HCT116 (cell line): ENCODE results near the gene HSPB1. TPM values are rescaled to one million over a fixed set of nuclear protein-coding genes. Genes with fewer than 3 reads are reported as not detected.

Experiments used
- ATAC-seq: fragments of 200-7000 bp; cut with Tn5 transposase; 2 replicates; pipeline ENCODE4 v1.9.1; 2020; ENCODE audit warnings: mild to moderate bottlenecking, moderate library complexity
- BruUV-seq: library from RNA; stranded (reverse); fragments of 400-500 nt; replicated peaks from 2 replicates; lab custom pipeline; 2021; lab: Mats Ljungman, UMichigan
- CTCF ChIA-PET: fragments of 300-600 bp; sonication (Branson Sonifier 250); formaldehyde crosslinking; loops from one replicate; lab custom pipeline; 2021; ENCODE audit warnings: antibody characterized with exemption; lab: Charles Lee
- POLR2A ChIA-PET: fragments of 300-600, 350-600 bp; sonication (Branson Sonifier 250); formaldehyde crosslinking; loops from one replicate; lab custom pipeline; 2021; ENCODE audit warnings: antibody characterized with exemption; lab: Charles Lee
- RAD21 ChIA-PET, 2 experiments: fragments of 300-600 bp; sonication (Branson Sonifier 250); formaldehyde crosslinking; loops; one replicate each; lab custom pipeline; 2023; ENCODE audit warnings: low total read pairs in 2 of 2; ENCODE audit not compliant: uncharacterized antibody in 2 of 2, unreplicated experiment in 2 of 2, low non-redundant PET in 1 of 2; lab: Charles Lee
- DNase-seq: peaks from one replicate; pipeline ENCODE4 v3.0.0-alpha.2; 2010; ENCODE audit warnings: low read depth, low spot score
- H2AFZ ChIP-seq: fragments of 200-600 bp; shearing (Covaris generic), sonication (generic); 2 replicates; pipeline ENCODE4 v1.6.1; 2017; ENCODE audit warnings: low read depth, mixed run types, mixed read lengths, antibody characterized with exemption, low read length; ENCODE audit not compliant: poor library complexity, severe bottlenecking
- H3K27ac ChIP-seq: 2 replicates; pipeline ENCODE4 v1.5.1; 2012; ENCODE audit warnings: low read depth, low read length
- H3K27me3 ChIP-seq: fragments of 200-600 bp; sonication (generic); 2 replicates; pipeline ENCODE4 v1.6.1; 2016; ENCODE audit warnings: mixed run types, low read length, mixed read lengths; ENCODE audit not compliant: insufficient read depth
- H3K36me3 ChIP-seq, 2 experiments: fragments of 200-500 bp in 1 of 2; fragments of 200-600 bp in 1 of 2; sonication (Bioruptor generic) in 1 of 2; sonication (generic) in 1 of 2; 2 replicates each; pipeline versions ENCODE4 v1.5.1 to v1.6.1; 2014 to 2016; ENCODE audit warnings: low read length in 2 of 2, inconsistent platforms in 1 of 2, mixed read lengths in 1 of 2, mixed run types in 1 of 2; ENCODE audit not compliant: insufficient read depth in 2 of 2, control insufficient read depth in 1 of 2
- H3K4me1 ChIP-seq, 2 experiments: fragments of 200-600 bp in 1 of 2; sonication (generic) in 1 of 2; 2 replicates each; pipeline versions ENCODE4 v1.5.1 to v1.6.1; 2012 to 2017; ENCODE audit warnings: low read length in 2 of 2, inconsistent platforms in 1 of 2, mild to moderate bottlenecking in 1 of 2, mixed read lengths in 1 of 2, mixed run types in 1 of 2, moderate library complexity in 1 of 2; ENCODE audit not compliant: insufficient read depth in 2 of 2, control insufficient read depth in 1 of 2
- H3K4me2 ChIP-seq: fragments of 200-600 bp; sonication (generic); 2 replicates; pipeline ENCODE4 v1.6.1; 2017; ENCODE audit warnings: mixed run types, low read length, mixed read lengths
- H3K4me3 ChIP-seq, 2 experiments: fragments of 200-600 bp in 1 of 2; sonication (generic) in 1 of 2; replicated peaks in 1 of 2; 2 replicates each; pipeline ENCODE4 v1.5.1; 2011 to 2016; ENCODE audit warnings: low read length in 2 of 2, control low read depth in 1 of 2, low read depth in 1 of 2, mild to moderate bottlenecking in 1 of 2, mixed read lengths in 1 of 2, mixed run types in 1 of 2
- H3K79me2 ChIP-seq: fragments of 200-600 bp; sonication (generic); 2 replicates; pipeline ENCODE4 v1.6.1; 2017; ENCODE audit warnings: mild to moderate bottlenecking, mixed run types, low read length, moderate library complexity, mixed read lengths; ENCODE audit not compliant: insufficient read depth
- H3K9ac ChIP-seq: fragments of 200-600 bp; sonication (generic); 2 replicates; pipeline ENCODE4 v1.6.1; 2016; ENCODE audit warnings: low read length, mixed read lengths
- H3K9me2 ChIP-seq: fragments of 200-600 bp; sonication (generic), shearing (Covaris generic); 2 replicates; pipeline ENCODE4 v1.6.1; 2017; ENCODE audit warnings: mixed run types, mild to moderate bottlenecking, moderate library complexity; ENCODE audit not compliant: insufficient read depth
- H3K9me3 ChIP-seq, 2 experiments: fragments of 200-500 bp in 1 of 2; fragments of 200-600 bp in 1 of 2; sonication (Bioruptor generic) in 1 of 2; sonication (generic) in 1 of 2; 2 replicates each; pipeline ENCODE4 v1.6.1; 2014 to 2017; ENCODE audit warnings: low read length in 2 of 2, mixed read lengths in 2 of 2, inconsistent platforms in 1 of 2, low read depth in 1 of 2, mild to moderate bottlenecking in 1 of 2, mixed run types in 1 of 2, moderate library complexity in 1 of 2; ENCODE audit not compliant: control insufficient read depth in 1 of 2, insufficient read depth in 1 of 2
- H4K20me1 ChIP-seq: fragments of 200-600 bp; sonication (generic), shearing (Covaris generic); 2 replicates; pipeline ENCODE4 v1.6.1; 2017; ENCODE audit warnings: mixed run types, mild to moderate bottlenecking, moderate library complexity; ENCODE audit not compliant: insufficient read depth
- ATF3 ChIP-seq: IDR thresholded peaks from 2 replicates; pipeline ENCODE4 v1.6.1; 2012
- CEBPB ChIP-seq: IDR thresholded peaks from 2 replicates; pipeline ENCODE4 v1.6.1; 2012; ENCODE audit warnings: low read depth
- EGR1 ChIP-seq: IDR thresholded peaks from 2 replicates; pipeline ENCODE4 v1.6.1; 2012; ENCODE audit warnings: low read depth
- ELF1 ChIP-seq: IDR thresholded peaks from 2 replicates; pipeline ENCODE4 v1.6.1; 2012; ENCODE audit warnings: low read depth, borderline replicate concordance
- EZH2 ChIP-seq: fragments of 200-600 bp; sonication (generic); IDR thresholded peaks from 2 replicates; pipeline ENCODE4 v1.6.1; 2017; ENCODE audit warnings: antibody characterized with exemption, mixed run types
- EZH2phosphoT487 ChIP-seq: fragments of 200-600 bp; IDR thresholded peaks from 2 replicates; pipeline ENCODE4 v1.6.1; 2018; ENCODE audit warnings: antibody characterized with exemption, borderline replicate concordance
- JUND ChIP-seq: IDR thresholded peaks from 2 replicates; pipeline ENCODE4 v1.6.1; 2012
- POLR2A ChIP-seq: IDR thresholded peaks from 2 replicates; pipeline ENCODE4 v1.7.0; 2011; ENCODE audit warnings: borderline replicate concordance; ENCODE audit not compliant: insufficient read depth, insufficient read length; ENCODE audit errors: extremely low read depth
- POLR2AphosphoS5 ChIP-seq: IDR thresholded peaks from 2 replicates; pipeline ENCODE4 v1.6.1; 2011; ENCODE audit warnings: mild to moderate bottlenecking, low read depth, low read length, moderate library complexity
- RAD21 ChIP-seq: IDR thresholded peaks from 2 replicates; pipeline ENCODE4 v1.6.1; 2012; ENCODE audit warnings: low read depth, mild to moderate bottlenecking
- REST ChIP-seq: IDR thresholded peaks from 2 replicates; pipeline ENCODE4 v1.6.1; 2012; ENCODE audit warnings: low read depth
- SIN3A ChIP-seq: IDR thresholded peaks from 2 replicates; pipeline ENCODE4 v1.6.1; 2012; ENCODE audit warnings: low read depth
- SP1 ChIP-seq: IDR thresholded peaks from 2 replicates; pipeline ENCODE4 v1.6.1; 2012; ENCODE audit warnings: low read depth
- SRF ChIP-seq: IDR thresholded peaks from 2 replicates; pipeline ENCODE4 v1.6.1; 2012; ENCODE audit warnings: low read depth
- TCF7L2 ChIP-seq: IDR thresholded peaks from 2 replicates; pipeline ENCODE4 v1.7.0; 2011; ENCODE audit warnings: borderline replicate concordance, inconsistent platforms; ENCODE audit not compliant: insufficient read depth, insufficient read length; ENCODE audit errors: extremely low read depth
- ZFX ChIP-seq: fragments of 450-650 bp; IDR thresholded peaks from 2 replicates; pipeline ENCODE4 v1.6.1; 2017
- ZNF274 ChIP-seq: fragments of 200-500 bp; sonication (Bioruptor generic); IDR thresholded peaks from 2 replicates; pipeline ENCODE4 v1.6.1; 2014; ENCODE audit warnings: mild to moderate bottlenecking, low read depth, low read length, inconsistent platforms
- intact Hi-C: fragments of 100-400 bp; cut with micrococcal nuclease; formaldehyde crosslinking; loops from 2 replicates; pipeline ENCODE4 v1.10.0; 2022
- total RNA-seq: library from RNA; stranded (reverse); gene quantifications from one replicate; pipeline ENCODE4 v1.2.1, GENCODE V29; 2021; ENCODE audit not compliant: unreplicated experiment

The HSPB1 gene
- total RNA-seq, 1 experiment from 2014 or later = 524 TPM

DNA sequence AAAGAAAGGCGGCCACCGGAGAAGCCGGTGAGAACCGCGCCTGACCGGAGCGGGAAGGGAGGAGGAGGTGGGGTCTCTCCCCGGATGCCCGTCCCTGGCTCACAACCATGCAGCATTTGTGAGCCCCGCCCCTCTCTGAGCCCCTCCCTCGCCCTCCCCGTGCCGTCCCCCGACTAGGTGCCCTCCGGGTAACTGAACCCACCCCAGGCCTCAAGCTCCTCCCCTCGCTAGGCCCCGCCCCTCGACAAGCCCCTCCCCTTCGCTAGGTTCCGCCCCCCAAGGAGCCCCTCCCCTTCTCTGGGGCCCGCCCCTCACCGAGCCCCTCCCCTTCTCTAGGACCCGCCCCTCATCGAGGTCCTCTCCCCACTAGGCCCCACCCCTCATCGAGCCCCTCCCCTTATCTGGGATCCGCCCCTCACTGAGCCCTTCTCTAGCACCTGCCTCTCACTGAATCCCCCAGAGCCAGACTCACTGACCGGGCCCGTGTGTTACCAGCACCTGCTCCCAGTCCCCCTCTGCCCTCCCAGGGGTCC, 42.2 kb upstream of the HSPB1 start:
- ChIA-PET CTCF (no interaction called here), POLR2A (interaction anchor here (0.6 to 0.7 kb wide), 2 partner anchors 31 to 98 kb away, joined by 3 to 5 read pairs; partner anchors contain the start of gene YWHAG), RAD21 (interaction anchor here (0.6 to 0.8 kb wide), 3 partner anchors 25 to 169 kb away, joined by 3 to 4 read pairs (median 4); no protein-coding TSS in a partner anchor)
- H4K20me1 ChIP-seq = no peaks in the 10 kb centered on the region
- TF ChIP-seq SIN3A (no peak), ELF1 (no peak), ZNF274 (no peak), ATF3 (no peak), JUND (no peak), RAD21 (no peak), EZH2 (no peak), CEBPB (no peak), SP1 (no peak), REST (no peak), TCF7L2 (no peak), SRF (no peak), POLR2AphosphoS5 (no peak), POLR2A (no peak), EZH2phosphoT487 (no peak), EGR1 (no peak), ZFX (no peak)
- H3K27ac ChIP-seq = no peak overlapping the region
- no peak overlapping the region for H3K4me3 ChIP-seq
- H3K9me2 ChIP-seq = no peaks in the 10 kb centered on the region
- intact Hi-C loops = no loop called here
- H3K27me3 ChIP-seq = no peaks in the 10 kb centered on the region
- ATAC-seq (peak; percentile 65), DNase-seq (peak; percentile 32)
- no peaks in the 10 kb centered on the region for H3K36me3 ChIP-seq
- H3K79me2 ChIP-seq = no peaks in the 10 kb centered on the region
- no peak overlapping the region for H3K4me2 ChIP-seq
- no peaks in the 10 kb centered on the region for H3K9me3 ChIP-seq
- H3K4me1 ChIP-seq = peaks cover 4 to 19% of the 10 kb centered on the region in 2 experiments; a peak in 3 of 4 replicates
- H2AFZ ChIP-seq = no peak overlapping the region
- no TSS peak for BruUV-seq
- H3K9ac ChIP-seq = no peak overlapping the region
